ENCODE data around the gene KLF6.

Gene KLF6

GRCh38 chr10:3777981-3778691, 6.9 kb downstream of the KLF6 start:
- Histone ChIP-seq H3K9me3 (ENCODE audit: low read length) (no peaks in the 10 kb centered on the region), H2AFZ (ENCODE audit: low read length) (no peak overlapping the region), H3K4me3 (ENCODE audit: low read depth, low read length, poor library complexity, severe bottlenecking) (no peak overlapping the region), H3K9me2 (ENCODE audit: low read depth, low read length) (no peaks in the 10 kb centered on the region), H4K20me1 (ENCODE audit: insufficient read depth, low read length) (no peaks in the 10 kb centered on the region), H3K4me1 (ENCODE audit: insufficient read depth, low read length, severe bottlenecking) (peaks cover 21% of the 10 kb centered on the region), H3K27me3 (ENCODE audit: insufficient read depth, low read length) (no peaks in the 10 kb centered on the region), H3K9ac (ENCODE audit: low read length) (no peak overlapping the region), H3K36me3 (ENCODE audit: insufficient read depth, low read length) (peaks cover 63% of the 10 kb centered on the region), H3K27ac (ENCODE audit: low read depth, low read length, poor library complexity, severe bottlenecking) (no peak overlapping the region), H3F3A (ENCODE audit: insufficient read depth, low read length) (no peaks in the 10 kb centered on the region), H3K79me2 (ENCODE audit: insufficient read depth, low read length) (peaks cover 15% of the 10 kb centered on the region), H3K4me2 (ENCODE audit: low read length) (no peak overlapping the region)
- TF ChIP-seq CTCF (IDR thresholded peaks at IDR 0.05; ENCODE audit: low read length) (no peak), EZH2 (IDR thresholded peaks at IDR 0.05; ENCODE audit: borderline replicate concordance, low read length) (no peak)

- Histone ChIP-seq H3K4me3 (ENCODE audit: low read depth, low read length, poor library complexity, severe bottlenecking) (no peak overlapping the region), H3K4me1 (ENCODE audit: insufficient read depth, low read length, severe bottlenecking) (peaks cover 9% of the 10 kb centered on the region), H3K27me3 (ENCODE audit: insufficient read depth, low read length) (no peaks in the 10 kb centered on the region), H3K9me2 (ENCODE audit: low read depth, low read length) (no peaks in the 10 kb centered on the region), H3K79me2 (ENCODE audit: insufficient read depth, low read length) (0 out of 2 replicates have a peak, but pooled peaks cover 4% of the 10 kb centered on the region), H3K9me3 (ENCODE audit: low read length) (no peaks in the 10 kb centered on the region), H4K20me1 (ENCODE audit: insufficient read depth, low read length) (no peaks in the 10 kb centered on the region), H3K4me2 (ENCODE audit: low read length) (no peak overlapping the region), H2AFZ (ENCODE audit: low read length) (no peak overlapping the region), H3F3A (ENCODE audit: insufficient read depth, low read length) (no peaks in the 10 kb centered on the region), H3K9ac (ENCODE audit: low read length) (no peak overlapping the region), H3K36me3 (ENCODE audit: insufficient read depth, low read length) (peaks cover 61% of the 10 kb centered on the region), H3K27ac (ENCODE audit: low read depth, low read length, poor library complexity, severe bottlenecking) (no peak overlapping the region)
- TF ChIP-seq EZH2 (IDR thresholded peaks at IDR 0.05; ENCODE audit: borderline replicate concordance, low read length) (no peak), CTCF (IDR thresholded peaks at IDR 0.05; ENCODE audit: low read length) (no peak)
Measured at GRCh38 chr10:3776796-3777571, 8.0 kb downstream of the KLF6 start.

GRCh38 chr10:3775696-3776551, 9.1 kb downstream of the KLF6 start:
- no peaks in the 10 kb centered on the region for H3K9me2 ChIP-seq (ENCODE audit: low read depth, low read length)
- H3K36me3 ChIP-seq (ENCODE audit: insufficient read depth, low read length): peaks cover 50% of the 10 kb centered on the region
- H3K27ac ChIP-seq (ENCODE audit: low read depth, low read length, poor library complexity, severe bottlenecking): no peak overlapping the region
- H3K4me3 ChIP-seq (ENCODE audit: low read depth, low read length, poor library complexity, severe bottlenecking): no peak overlapping the region
- H3K79me2 ChIP-seq (ENCODE audit: insufficient read depth, low read length): no peaks in the 10 kb centered on the region
- no peak overlapping the region for H3K9ac ChIP-seq (ENCODE audit: low read length)
- no peak for TF ChIP-seq EZH2 (IDR thresholded peaks at IDR 0.05; ENCODE audit: borderline replicate concordance, low read length)
- TF ChIP-seq CTCF (IDR thresholded peaks at IDR 0.05; ENCODE audit: low read length): no peak
- no peaks in the 10 kb centered on the region for H4K20me1 ChIP-seq (ENCODE audit: insufficient read depth, low read length)
- H2AFZ ChIP-seq (ENCODE audit: low read length): no peak overlapping the region
- no peaks in the 10 kb centered on the region for H3K27me3 ChIP-seq (ENCODE audit: insufficient read depth, low read length)
- H3K9me3 ChIP-seq (ENCODE audit: low read length): no peaks in the 10 kb centered on the region
- H3K4me1 ChIP-seq (ENCODE audit: insufficient read depth, low read length, severe bottlenecking): no peaks in the 10 kb centered on the region
- no peaks in the 10 kb centered on the region for H3F3A ChIP-seq (ENCODE audit: insufficient read depth, low read length)
- H3K4me2 ChIP-seq (ENCODE audit: low read length): no peak overlapping the region

Measured in OCI-LY1 (cell line).